Smooth muscle cell of the pulmonary artery (primary cell): ENCODE results near the gene SNUPN. TPM values are rescaled to one million over a fixed set of nuclear protein-coding genes. Genes with fewer than 3 reads are reported as not detected.

ENCODE experiments used
- total RNA-seq: library from RNA; depleted of rRNA; stranded (reverse); fragments of >200 nt; gene quantifications from 2 replicates; pipeline ENCODE4 v1.2.3, GENCODE V29; 2014

Gene SNUPN
- 27.9 and 33.1 TPM in 2 replicates for total RNA-seq

GRCh38 chr15:75625542-75626347 is at the start of gene SNUPN:
TSS of gene SNUPN (minus strand) at chr15:75625725. CDS start at chr15:75621051, 4,674 bp downstream.

GRCh38 chr15:75647370-75648155 is 22.0 kb upstream of the SNUPN start, which contains the start of gene SNX33:
TSS of gene SNX33 (plus strand) at chr15:75647912. CDS start at chr15:75649103, 1,191 bp downstream.

GRCh38 chr15:75639709-75640482 is 14.4 kb upstream of the SNUPN start, which contains the start of gene IMP3:
TSS of gene IMP3 (minus strand) at chr15:75640224. CDS start at chr15:75640168, 56 bp downstream.

GRCh38 chr15:75578948-75579920 is 46.3 kb downstream of the SNUPN start, which contains the start of gene PTPN9:
TSS of gene PTPN9 (minus strand) at chr15:75579315. CDS start at chr15:75578776, 539 bp downstream.

Other genes with a start within 250 kb of the SNUPN start
- gene SIN3A, start 174.0 kb downstream of the SNUPN start, total RNA-seq = 25.5 and 29.3 TPM in 2 replicates
- 27.6 and 34.4 TPM in 2 replicates for gene PTPN9, start 46.4 kb downstream of the SNUPN start, total RNA-seq
- 70.4 and 81.4 TPM in 2 replicates for gene IMP3, start 14.5 kb upstream of the SNUPN start, total RNA-seq
- 52.8 and 55.1 TPM in 2 replicates for gene SNX33, start 22.2 kb upstream of the SNUPN start, total RNA-seq
- gene CSPG4, start 87.1 kb upstream of the SNUPN start, total RNA-seq = 193 and 328 TPM in 2 replicates
- gene UBE2Q2, start 217.7 kb upstream of the SNUPN start, total RNA-seq = 58.6 and 61.5 TPM in 2 replicates